HEK293 (cell line): ENCODE measurements around the gene CNN2.

Experiments used
- CTCF ChIA-PET: fragments of 350-600 bp; formaldehyde crosslinking; extraction: SDS; loops from one replicate; lab custom pipeline; 2021; ENCODE audit warnings: antibody characterized with exemption; lab: Yijun Ruan, JAX
- POLR2A ChIA-PET: fragments of 300-600 bp; formaldehyde crosslinking; extraction: SDS; loops from one replicate; lab custom pipeline; 2020; ENCODE audit warnings: antibody characterized with exemption, inconsistent platforms; lab: Yijun Ruan, JAX
- H3K27ac ChIP-seq: fragments of 200-500 bp; sonication (Bioruptor generic); 2 replicates; pipeline ENCODE4 v1.5.1; 2014; ENCODE audit warnings: low read depth, low read length, control low read depth, inconsistent platforms; ENCODE audit errors: extremely low read depth
- H3K36me3 ChIP-seq, 2 experiments: fragments of 200-500 bp in 1 of 2; sonication (Bioruptor generic) in 1 of 2; 1 replicate in 1 of 2; 2 replicates in 1 of 2; pipeline ENCODE4 v1.5.1; 2014 to 2017; ENCODE audit warnings: inconsistent platforms in 2 of 2, low read length in 2 of 2; ENCODE audit not compliant: control insufficient read depth in 2 of 2, insufficient read depth in 1 of 2
- H3K4me1 ChIP-seq: fragments of 200-500 bp; sonication (Bioruptor generic); 2 replicates; pipeline ENCODE4 v1.5.1; 2014; ENCODE audit warnings: mild to moderate bottlenecking, low read length, inconsistent platforms; ENCODE audit not compliant: control insufficient read depth, insufficient read depth
- H3K4me3 ChIP-seq: 2 replicates; pipeline ENCODE4 v1.5.1; 2011; ENCODE audit warnings: low read depth, mild to moderate bottlenecking, control low read depth, low read length, moderate library complexity
- H3K9me3 ChIP-seq: fragments of 200-500 bp; sonication (Bioruptor generic); 2 replicates; pipeline ENCODE4 v1.5.1; 2014; ENCODE audit warnings: low read depth, low read length, inconsistent platforms; ENCODE audit not compliant: control insufficient read depth, insufficient read depth
- GLIS1 ChIP-seq: fragments of 450-650 bp; formaldehyde crosslinking; IDR thresholded peaks from 2 replicates; pipeline ENCODE4 v1.5.1; 2016; ENCODE audit warnings: missing biosample characterization, missing genetic modification characterization
- KLF9 ChIP-seq: fragments of 450-650 bp; formaldehyde crosslinking; IDR thresholded peaks from 2 replicates; pipeline ENCODE4 v1.5.1; 2016; ENCODE audit warnings: missing biosample characterization, missing genetic modification characterization, low read depth
- SCRT2 ChIP-seq: fragments of 450-650 bp; formaldehyde crosslinking; IDR thresholded peaks from 2 replicates; pipeline ENCODE4 v1.5.1; 2016; ENCODE audit warnings: missing biosample characterization, missing genetic modification characterization
- ZFP3 ChIP-seq: fragments of 450-650 bp; formaldehyde crosslinking; IDR thresholded peaks from 2 replicates; pipeline ENCODE4 v1.5.1; 2016; ENCODE audit warnings: low read depth, missing biosample characterization, missing genetic modification characterization
- ZNF23 ChIP-seq: fragments of 450-650 bp; formaldehyde crosslinking; IDR thresholded peaks from 2 replicates; pipeline ENCODE4 v1.5.1; 2016; ENCODE audit warnings: missing biosample characterization, missing genetic modification characterization, borderline replicate concordance
- ZNF394 ChIP-seq: fragments of 450-650 bp; formaldehyde crosslinking; IDR thresholded peaks from 2 replicates; pipeline ENCODE4 v1.5.1; 2016; ENCODE audit warnings: missing biosample characterization, missing genetic modification characterization, mild to moderate bottlenecking, moderate library complexity, borderline replicate concordance
- ZNF449 ChIP-seq: fragments of 450-650 bp; formaldehyde crosslinking; IDR thresholded peaks from 2 replicates; pipeline ENCODE4 v1.5.1; 2017; ENCODE audit warnings: missing biosample characterization, mild to moderate bottlenecking, missing genetic modification characterization, moderate library complexity
- ZNF626 ChIP-seq: fragments of 450-650 bp; sonication (Bioruptor Pico); formaldehyde crosslinking; IDR thresholded peaks from 2 replicates; pipeline ENCODE4 v1.5.1; 2018; ENCODE audit warnings: missing biosample characterization, missing genetic modification characterization, inconsistent platforms
- ZSCAN5A ChIP-seq: fragments of 450-650 bp; formaldehyde crosslinking; IDR thresholded peaks from 2 replicates; pipeline ENCODE4 v1.5.1; 2016; ENCODE audit warnings: missing biosample characterization, missing genetic modification characterization
- TF ChIP-seq, protein P1 (sequence below): fragments of 450-650 bp; formaldehyde crosslinking; IDR thresholded peaks from 2 replicates; pipeline ENCODE4 v1.5.1; 2016; ENCODE audit warnings: missing biosample characterization, missing genetic modification characterization
- TF ChIP-seq, protein P2 (sequence below): fragments of 450-650 bp; formaldehyde crosslinking; IDR thresholded peaks from 2 replicates; pipeline ENCODE4 v1.5.1; 2017; ENCODE audit warnings: missing biosample characterization, missing genetic modification characterization
- TF ChIP-seq, protein P3 (sequence below): fragments of 450-650 bp; formaldehyde crosslinking; IDR thresholded peaks from 2 replicates; pipeline ENCODE4 v1.5.1; 2016; ENCODE audit warnings: missing biosample characterization, missing genetic modification characterization
- TF ChIP-seq, protein P4 (sequence below): fragments of 450-650 bp; formaldehyde crosslinking; IDR thresholded peaks from 2 replicates; pipeline ENCODE4 v1.5.1; 2016; ENCODE audit warnings: missing biosample characterization, missing genetic modification characterization

CNN2 gene

DNA sequence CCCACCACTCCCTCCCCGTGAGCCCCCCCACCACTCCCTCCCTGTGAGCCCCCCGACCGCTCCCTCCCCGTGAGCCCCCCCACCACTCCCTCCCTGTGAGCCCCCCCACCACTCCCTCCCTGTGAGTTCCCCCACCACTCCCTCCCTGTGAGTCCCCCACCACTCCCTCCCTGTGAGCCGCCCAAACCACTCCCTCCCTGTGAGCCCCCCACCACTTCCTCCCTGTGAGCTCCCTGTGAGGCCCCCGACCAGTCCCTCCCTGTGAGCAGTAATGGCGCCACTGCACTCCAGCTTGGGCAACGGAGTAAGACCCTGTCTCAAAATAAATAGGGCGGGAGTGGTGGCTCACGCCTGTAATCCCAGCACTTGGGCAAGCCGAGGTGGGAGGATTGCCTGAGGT, 23.4 kb downstream of the CNN2 start:
- POLR2A ChIA-PET = interaction anchor here (0.6 kb wide), 1 partner anchor 19 kb away, joined by 5 read pairs; no protein-coding TSS in a partner anchor
- TF ChIP-seq ZSCAN5A (tag by site-specific recombination) = no peak
- TF ChIP-seq GLIS1 (tag by site-specific recombination) = peak; percentile 35
- TF ChIP-seq ZNF626 (tag by site-specific recombination) = no peak
- TF ChIP-seq, all 188 proteins: peak for 1
- CTCF ChIA-PET = interaction anchor here (0.6 kb wide), 1 partner anchor 193 kb away, joined by 3 read pairs; no protein-coding TSS in a partner anchor
- no peaks in the 10 kb centered on the region for H3K4me1 ChIP-seq
- peaks cover 0 to 19% of the 10 kb centered on the region in 2 experiments; a peak in 2 of 3 replicates for H3K36me3 ChIP-seq
- H3K4me3 ChIP-seq = no peak overlapping the region
- no peaks in the 10 kb centered on the region for H3K9me3 ChIP-seq
- H3K27ac ChIP-seq = no peak overlapping the region

DNA sequence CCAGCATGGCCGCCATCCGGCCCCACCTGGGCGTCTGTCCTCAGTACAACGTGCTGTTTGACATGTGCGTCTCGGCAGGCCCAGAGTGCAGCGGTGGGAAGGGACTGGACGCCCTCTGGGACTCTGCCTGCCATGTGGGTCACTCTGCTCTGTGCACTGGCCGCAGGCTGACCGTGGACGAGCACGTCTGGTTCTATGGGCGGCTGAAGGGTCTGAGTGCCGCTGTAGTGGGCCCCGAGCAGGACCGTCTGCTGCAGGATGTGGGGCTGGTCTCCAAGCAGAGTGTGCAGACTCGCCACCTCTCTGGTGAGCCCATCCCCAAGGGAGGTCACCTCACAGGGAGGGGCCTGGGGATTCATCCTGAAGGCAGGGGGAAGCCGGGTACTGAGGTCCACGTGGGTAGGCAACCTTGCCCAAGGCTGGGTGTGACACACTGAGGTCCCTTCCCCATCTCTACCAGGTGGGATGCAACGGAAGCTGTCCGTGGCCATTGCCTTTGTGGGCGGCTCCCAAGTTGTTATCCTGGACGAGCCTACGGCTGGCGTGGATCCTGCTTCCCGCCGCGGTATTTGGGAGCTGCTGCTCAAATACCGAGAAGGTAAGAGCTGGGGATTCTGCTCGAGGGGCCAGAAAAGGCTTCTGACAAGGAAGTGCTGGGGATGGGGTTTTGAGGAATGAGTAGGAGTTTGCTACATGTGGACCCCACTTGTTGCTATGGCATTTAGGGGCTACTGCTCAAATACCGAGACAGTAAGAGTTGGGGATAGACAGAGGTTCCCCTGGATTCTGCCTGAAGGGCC, 24.8 kb downstream of the CNN2 start:
- no peaks in the 10 kb centered on the region for H3K4me1 ChIP-seq
- peaks cover 0 to 22% of the 10 kb centered on the region in 2 experiments; a peak in 1 of 3 replicates for H3K36me3 ChIP-seq
- ChIA-PET CTCF (no interaction called here), POLR2A (interaction anchor here (0.6 kb wide), 1 partner anchor 9 kb away, joined by 5 read pairs; no protein-coding TSS in a partner anchor)
- H3K27ac ChIP-seq = no peak overlapping the region
- H3K9me3 ChIP-seq = no peaks in the 10 kb centered on the region
- TF ChIP-seq ZFP3 (tag by site-specific recombination) = peak; percentile 99
- TF ChIP-seq, protein P1, sequence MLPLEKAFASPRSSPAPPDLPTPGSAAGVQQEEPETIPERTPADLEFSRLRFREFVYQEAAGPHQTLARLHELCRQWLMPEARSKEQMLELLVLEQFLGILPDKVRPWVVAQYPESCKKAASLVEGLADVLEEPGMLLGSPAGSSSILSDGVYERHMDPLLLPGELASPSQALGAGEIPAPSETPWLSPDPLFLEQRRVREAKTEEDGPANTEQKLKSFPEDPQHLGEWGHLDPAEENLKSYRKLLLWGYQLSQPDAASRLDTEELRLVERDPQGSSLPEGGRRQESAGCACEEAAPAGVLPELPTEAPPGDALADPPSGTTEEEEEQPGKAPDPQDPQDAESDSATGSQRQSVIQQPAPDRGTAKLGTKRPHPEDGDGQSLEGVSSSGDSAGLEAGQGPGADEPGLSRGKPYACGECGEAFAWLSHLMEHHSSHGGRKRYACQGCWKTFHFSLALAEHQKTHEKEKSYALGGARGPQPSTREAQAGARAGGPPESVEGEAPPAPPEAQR = no peak
- TF ChIP-seq SCRT2 (tag by site-specific recombination) = peak; percentile 68
- H3K4me3 ChIP-seq = no peak overlapping the region

DNA sequence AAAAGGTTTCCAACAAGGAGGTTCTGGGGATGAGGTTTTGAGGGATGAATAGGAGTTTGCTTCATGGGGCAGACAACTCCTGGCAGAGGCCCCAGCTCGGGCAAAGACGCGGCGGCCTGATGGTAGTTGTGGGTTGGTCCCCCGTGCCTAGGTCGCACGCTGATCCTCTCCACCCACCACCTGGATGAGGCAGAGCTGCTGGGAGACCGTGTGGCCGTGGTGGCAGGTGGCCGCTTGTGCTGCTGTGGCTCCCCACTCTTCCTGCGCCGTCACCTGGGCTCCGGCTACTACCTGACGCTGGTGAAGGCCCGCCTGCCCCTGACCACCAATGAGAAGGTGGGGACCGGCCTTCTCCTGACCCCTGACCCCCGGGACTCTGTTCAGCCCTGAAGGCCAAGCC, 25.4 kb downstream of the CNN2 start:
- H3K36me3 ChIP-seq = peaks cover 0 to 27% of the 10 kb centered on the region in 2 experiments; a peak in 1 of 3 replicates
- H3K4me1 ChIP-seq = no peaks in the 10 kb centered on the region
- H3K27ac ChIP-seq = no peak overlapping the region
- ChIA-PET POLR2A (interaction anchor here (0.6 kb wide), 1 partner anchor 8 kb away, joined by 5 read pairs; no protein-coding TSS in a partner anchor), CTCF (no interaction called here)
- H3K4me3 ChIP-seq = no peak overlapping the region
- TF ChIP-seq ZNF449 (no peak), KLF9 (tag by site-specific recombination) (no peak), ZNF23 (no peak), ZNF394 (tag by site-specific recombination) (no peak)
- TF ChIP-seq, protein P2, sequence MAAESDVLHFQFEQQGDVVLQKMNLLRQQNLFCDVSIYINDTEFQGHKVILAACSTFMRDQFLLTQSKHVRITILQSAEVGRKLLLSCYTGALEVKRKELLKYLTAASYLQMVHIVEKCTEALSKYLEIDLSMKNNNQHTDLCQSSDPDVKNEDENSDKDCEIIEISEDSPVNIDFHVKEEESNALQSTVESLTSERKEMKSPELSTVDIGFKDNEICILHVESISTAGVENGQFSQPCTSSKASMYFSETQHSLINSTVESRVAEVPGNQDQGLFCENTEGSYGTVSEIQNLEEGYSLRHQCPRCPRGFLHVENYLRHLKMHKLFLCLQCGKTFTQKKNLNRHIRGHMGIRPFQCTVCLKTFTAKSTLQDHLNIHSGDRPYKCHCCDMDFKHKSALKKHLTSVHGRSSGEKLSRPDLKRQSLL (tag by site-specific recombination) = no peak
- TF ChIP-seq, protein P3, sequence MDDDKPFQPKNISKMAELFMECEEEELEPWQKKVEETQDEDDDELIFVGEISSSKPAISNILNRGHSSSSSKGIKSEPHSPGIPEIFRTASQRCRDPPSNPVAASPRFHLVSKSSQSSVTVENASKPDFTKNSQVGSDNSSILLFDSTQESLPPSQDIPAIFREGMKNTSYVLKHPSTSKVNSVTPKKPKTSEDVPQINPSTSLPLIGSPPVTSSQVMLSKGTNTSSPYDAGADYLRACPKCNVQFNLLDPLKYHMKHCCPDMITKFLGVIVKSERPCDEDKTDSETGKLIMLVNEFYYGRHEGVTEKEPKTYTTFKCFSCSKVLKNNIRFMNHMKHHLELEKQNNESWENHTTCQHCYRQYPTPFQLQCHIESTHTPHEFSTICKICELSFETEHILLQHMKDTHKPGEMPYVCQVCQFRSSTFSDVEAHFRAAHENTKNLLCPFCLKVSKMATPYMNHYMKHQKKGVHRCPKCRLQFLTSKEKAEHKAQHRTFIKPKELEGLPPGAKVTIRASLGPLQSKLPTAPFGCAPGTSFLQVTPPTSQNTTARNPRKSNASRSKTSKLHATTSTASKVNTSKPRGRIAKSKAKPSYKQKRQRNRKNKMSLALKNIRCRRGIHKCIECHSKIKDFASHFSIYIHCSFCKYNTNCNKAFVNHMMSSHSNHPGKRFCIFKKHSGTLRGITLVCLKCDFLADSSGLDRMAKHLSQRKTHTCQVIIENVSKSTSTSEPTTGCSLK (tag by site-specific recombination) = no peak
- TF ChIP-seq, protein P4, sequence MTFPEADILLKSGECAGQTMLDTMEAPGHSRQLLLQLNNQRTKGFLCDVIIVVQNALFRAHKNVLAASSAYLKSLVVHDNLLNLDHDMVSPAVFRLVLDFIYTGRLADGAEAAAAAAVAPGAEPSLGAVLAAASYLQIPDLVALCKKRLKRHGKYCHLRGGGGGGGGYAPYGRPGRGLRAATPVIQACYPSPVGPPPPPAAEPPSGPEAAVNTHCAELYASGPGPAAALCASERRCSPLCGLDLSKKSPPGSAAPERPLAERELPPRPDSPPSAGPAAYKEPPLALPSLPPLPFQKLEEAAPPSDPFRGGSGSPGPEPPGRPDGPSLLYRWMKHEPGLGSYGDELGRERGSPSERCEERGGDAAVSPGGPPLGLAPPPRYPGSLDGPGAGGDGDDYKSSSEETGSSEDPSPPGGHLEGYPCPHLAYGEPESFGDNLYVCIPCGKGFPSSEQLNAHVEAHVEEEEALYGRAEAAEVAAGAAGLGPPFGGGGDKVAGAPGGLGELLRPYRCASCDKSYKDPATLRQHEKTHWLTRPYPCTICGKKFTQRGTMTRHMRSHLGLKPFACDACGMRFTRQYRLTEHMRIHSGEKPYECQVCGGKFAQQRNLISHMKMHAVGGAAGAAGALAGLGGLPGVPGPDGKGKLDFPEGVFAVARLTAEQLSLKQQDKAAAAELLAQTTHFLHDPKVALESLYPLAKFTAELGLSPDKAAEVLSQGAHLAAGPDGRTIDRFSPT (tag by site-specific recombination) = no peak
- H3K9me3 ChIP-seq = no peaks in the 10 kb centered on the region
